HCT116 (cell line): ENCODE measurements around the gene TEDC2. TPM values are rescaled to one million over a fixed set of nuclear protein-coding genes. Genes with fewer than 3 reads are reported as not detected.

Source experiments
- ATAC-seq: fragments of 200-7000 bp; cut with Tn5 transposase; 2 replicates; pipeline ENCODE4 v1.9.1; 2020; ENCODE audit warnings: mild to moderate bottlenecking, moderate library complexity
- BruUV-seq: library from RNA; stranded (reverse); fragments of 400-500 nt; replicated peaks from 2 replicates; lab custom pipeline; 2021; lab: Mats Ljungman, UMichigan
- CTCF ChIA-PET: fragments of 300-600 bp; sonication (Branson Sonifier 250); formaldehyde crosslinking; loops from one replicate; lab custom pipeline; 2021; ENCODE audit warnings: antibody characterized with exemption; lab: Charles Lee
- POLR2A ChIA-PET: fragments of 300-600, 350-600 bp; sonication (Branson Sonifier 250); formaldehyde crosslinking; loops from one replicate; lab custom pipeline; 2021; ENCODE audit warnings: antibody characterized with exemption; lab: Charles Lee
- RAD21 ChIA-PET, 2 experiments: fragments of 300-600 bp; sonication (Branson Sonifier 250); formaldehyde crosslinking; loops; one replicate each; lab custom pipeline; 2023; ENCODE audit warnings: low total read pairs in 2 of 2; ENCODE audit not compliant: uncharacterized antibody in 2 of 2, unreplicated experiment in 2 of 2, low non-redundant PET in 1 of 2; lab: Charles Lee
- DNase-seq: peaks from one replicate; pipeline ENCODE4 v3.0.0-alpha.2; 2010; ENCODE audit warnings: low read depth, low spot score
- H2AFZ ChIP-seq: fragments of 200-600 bp; shearing (Covaris generic), sonication (generic); 2 replicates; pipeline ENCODE4 v1.6.1; 2017; ENCODE audit warnings: low read depth, mixed run types, mixed read lengths, antibody characterized with exemption, low read length; ENCODE audit not compliant: poor library complexity, severe bottlenecking
- H3K27ac ChIP-seq: 2 replicates; pipeline ENCODE4 v1.5.1; 2012; ENCODE audit warnings: low read depth, low read length
- H3K27me3 ChIP-seq: fragments of 200-600 bp; sonication (generic); 2 replicates; pipeline ENCODE4 v1.6.1; 2016; ENCODE audit warnings: mixed run types, low read length, mixed read lengths; ENCODE audit not compliant: insufficient read depth
- H3K36me3 ChIP-seq, 2 experiments: fragments of 200-500 bp in 1 of 2; fragments of 200-600 bp in 1 of 2; sonication (Bioruptor generic) in 1 of 2; sonication (generic) in 1 of 2; 2 replicates each; pipeline versions ENCODE4 v1.5.1 to v1.6.1; 2014 to 2016; ENCODE audit warnings: low read length in 2 of 2, inconsistent platforms in 1 of 2, mixed read lengths in 1 of 2, mixed run types in 1 of 2; ENCODE audit not compliant: insufficient read depth in 2 of 2, control insufficient read depth in 1 of 2
- H3K4me1 ChIP-seq, 2 experiments: fragments of 200-600 bp in 1 of 2; sonication (generic) in 1 of 2; 2 replicates each; pipeline versions ENCODE4 v1.5.1 to v1.6.1; 2012 to 2017; ENCODE audit warnings: low read length in 2 of 2, inconsistent platforms in 1 of 2, mild to moderate bottlenecking in 1 of 2, mixed read lengths in 1 of 2, mixed run types in 1 of 2, moderate library complexity in 1 of 2; ENCODE audit not compliant: insufficient read depth in 2 of 2, control insufficient read depth in 1 of 2
- H3K4me2 ChIP-seq: fragments of 200-600 bp; sonication (generic); 2 replicates; pipeline ENCODE4 v1.6.1; 2017; ENCODE audit warnings: mixed run types, low read length, mixed read lengths
- H3K4me3 ChIP-seq, 2 experiments: fragments of 200-600 bp in 1 of 2; sonication (generic) in 1 of 2; replicated peaks in 1 of 2; 2 replicates each; pipeline ENCODE4 v1.5.1; 2011 to 2016; ENCODE audit warnings: low read length in 2 of 2, control low read depth in 1 of 2, low read depth in 1 of 2, mild to moderate bottlenecking in 1 of 2, mixed read lengths in 1 of 2, mixed run types in 1 of 2
- H3K79me2 ChIP-seq: fragments of 200-600 bp; sonication (generic); 2 replicates; pipeline ENCODE4 v1.6.1; 2017; ENCODE audit warnings: mild to moderate bottlenecking, mixed run types, low read length, moderate library complexity, mixed read lengths; ENCODE audit not compliant: insufficient read depth
- H3K9ac ChIP-seq: fragments of 200-600 bp; sonication (generic); 2 replicates; pipeline ENCODE4 v1.6.1; 2016; ENCODE audit warnings: low read length, mixed read lengths
- H3K9me2 ChIP-seq: fragments of 200-600 bp; sonication (generic), shearing (Covaris generic); 2 replicates; pipeline ENCODE4 v1.6.1; 2017; ENCODE audit warnings: mixed run types, mild to moderate bottlenecking, moderate library complexity; ENCODE audit not compliant: insufficient read depth
- H3K9me3 ChIP-seq, 2 experiments: fragments of 200-500 bp in 1 of 2; fragments of 200-600 bp in 1 of 2; sonication (Bioruptor generic) in 1 of 2; sonication (generic) in 1 of 2; 2 replicates each; pipeline ENCODE4 v1.6.1; 2014 to 2017; ENCODE audit warnings: low read length in 2 of 2, mixed read lengths in 2 of 2, inconsistent platforms in 1 of 2, low read depth in 1 of 2, mild to moderate bottlenecking in 1 of 2, mixed run types in 1 of 2, moderate library complexity in 1 of 2; ENCODE audit not compliant: control insufficient read depth in 1 of 2, insufficient read depth in 1 of 2
- H4K20me1 ChIP-seq: fragments of 200-600 bp; sonication (generic), shearing (Covaris generic); 2 replicates; pipeline ENCODE4 v1.6.1; 2017; ENCODE audit warnings: mixed run types, mild to moderate bottlenecking, moderate library complexity; ENCODE audit not compliant: insufficient read depth
- CBX3 ChIP-seq: IDR thresholded peaks from 2 replicates; pipeline ENCODE4 v1.6.1; 2012; ENCODE audit warnings: low read depth
- CEBPB ChIP-seq: IDR thresholded peaks from 2 replicates; pipeline ENCODE4 v1.6.1; 2012; ENCODE audit warnings: low read depth
- CTCF ChIP-seq, 3 experiments: fragments of 200-600 bp in 1 of 3; sonication (generic) in 1 of 3; IDR thresholded peaks in 2 of 3; conservative IDR thresholded peaks in 1 of 3; 2 replicates each; pipeline ENCODE4 v1.5.1; 2012 to 2017; ENCODE audit warnings: low read depth in 2 of 3, low read length in 2 of 3, antibody characterized with exemption in 1 of 3, borderline replicate concordance in 1 of 3, control low read depth in 1 of 3, mild to moderate bottlenecking in 1 of 3, mixed read lengths in 1 of 3, mixed run types in 1 of 3, moderate library complexity in 1 of 3; ENCODE audit not compliant: insufficient read depth in 1 of 3
- EZH2phosphoT487 ChIP-seq: fragments of 200-600 bp; IDR thresholded peaks from 2 replicates; pipeline ENCODE4 v1.6.1; 2018; ENCODE audit warnings: antibody characterized with exemption, borderline replicate concordance
- FOSL1 ChIP-seq: IDR thresholded peaks from 2 replicates; pipeline ENCODE4 v1.6.1; 2012; ENCODE audit warnings: low read depth
- JUND ChIP-seq: IDR thresholded peaks from 2 replicates; pipeline ENCODE4 v1.6.1; 2012
- MAX ChIP-seq: IDR thresholded peaks from 2 replicates; pipeline ENCODE4 v1.6.1; 2012
- POLR2A ChIP-seq: IDR thresholded peaks from 2 replicates; pipeline ENCODE4 v1.7.0; 2011; ENCODE audit warnings: borderline replicate concordance; ENCODE audit not compliant: insufficient read depth, insufficient read length; ENCODE audit errors: extremely low read depth
- SIN3A ChIP-seq: IDR thresholded peaks from 2 replicates; pipeline ENCODE4 v1.6.1; 2012; ENCODE audit warnings: low read depth
- TCF7L2 ChIP-seq: IDR thresholded peaks from 2 replicates; pipeline ENCODE4 v1.7.0; 2011; ENCODE audit warnings: borderline replicate concordance, inconsistent platforms; ENCODE audit not compliant: insufficient read depth, insufficient read length; ENCODE audit errors: extremely low read depth
- YY1 ChIP-seq: IDR thresholded peaks from 2 replicates; pipeline ENCODE4 v1.6.1; 2011; ENCODE audit warnings: low read length, low read depth, moderate library complexity, mild to moderate bottlenecking; ENCODE audit not compliant: insufficient replicate concordance; ENCODE audit errors: extremely low read depth
- ZBTB33 ChIP-seq: IDR thresholded peaks from 2 replicates; pipeline ENCODE4 v1.6.1; 2011; ENCODE audit warnings: mild to moderate bottlenecking, low read length, moderate library complexity; ENCODE audit not compliant: insufficient replicate concordance; ENCODE audit errors: extremely low read depth
- ZNF274 ChIP-seq: fragments of 200-500 bp; sonication (Bioruptor generic); IDR thresholded peaks from 2 replicates; pipeline ENCODE4 v1.6.1; 2014; ENCODE audit warnings: mild to moderate bottlenecking, low read depth, low read length, inconsistent platforms
- intact Hi-C: fragments of 100-400 bp; cut with micrococcal nuclease; formaldehyde crosslinking; loops from 2 replicates; pipeline ENCODE4 v1.10.0; 2022
- total RNA-seq: library from RNA; stranded (reverse); gene quantifications from one replicate; pipeline ENCODE4 v1.2.1, GENCODE V29; 2021; ENCODE audit not compliant: unreplicated experiment

TEDC2 gene
- total RNA-seq, 1 experiment from 2014 or later: 26.5 TPM

GRCh38 chr16:2498531-2499253 is 38.8 kb downstream of the TEDC2 start:
- no peaks in the 10 kb centered on the region for H3K9me3 ChIP-seq
- H3K4me1 ChIP-seq: peaks cover 3 to 12% of the 10 kb centered on the region in 2 experiments; a peak in 3 of 4 replicates
- no peaks in the 10 kb centered on the region for H3K9me2 ChIP-seq
- TF ChIP-seq POLR2A: no peak
- no peak for TF ChIP-seq ZNF274
- no peak for TF ChIP-seq YY1
- no peak for TF ChIP-seq TCF7L2
- no peak for TF ChIP-seq SIN3A
- no peak for TF ChIP-seq FOSL1
- no peak for TF ChIP-seq CBX3
- no peak for TF ChIP-seq ZBTB33
- no peak for TF ChIP-seq CEBPB
- no peak for TF ChIP-seq JUND
- no peak for TF ChIP-seq MAX
- no peak for TF ChIP-seq CTCF (IDR thresholded peaks at IDR 0.05 in 2 of 3, conservative IDR thresholded peaks at IDR 0.05 in 1 of 3; ENCODE audit: borderline replicate concordance in 1 of 3, insufficient read depth in 1 of 3, low read depth in 2 of 3, low read length in 2 of 3)
- no peak for TF ChIP-seq EZH2phosphoT487
- H3K4me2 ChIP-seq: no peak overlapping the region
- intact Hi-C loops: no loop called here
- ChIA-PET POLR2A (no interaction called here), RAD21 (no interaction called here), CTCF (no interaction called here)
- no peak overlapping the region for H3K4me3 ChIP-seq
- BruUV-seq: no TSS peak
- no peak overlapping the region for H2AFZ ChIP-seq
- H3K27ac ChIP-seq: no peak overlapping the region
- DNase-seq (no peak), ATAC-seq (no peak)
- peaks cover 0 to 4% of the 10 kb centered on the region in 2 experiments; a peak in 1 of 4 replicates for H3K36me3 ChIP-seq
- no peaks in the 10 kb centered on the region for H4K20me1 ChIP-seq
- H3K9ac ChIP-seq: no peak overlapping the region
- H3K79me2 ChIP-seq: no peaks in the 10 kb centered on the region
- no peaks in the 10 kb centered on the region for H3K27me3 ChIP-seq
